GM18505 (cell line): ENCODE results near the gene GYG2.
"Not testable (repeated sequence)": the region's sequence is repeated elsewhere in the genome, so short reads cannot be mapped to it uniquely, and the experiment has no call there.

Source experiments
- ATAC-seq: cut with Tn5 transposase; IDR thresholded peaks from one replicate; pipeline ENCODE4 v1.9.1; 2021; ENCODE audit not compliant: unreplicated experiment
- POLR2A ChIP-seq: IDR thresholded peaks from 4 replicates; pipeline ENCODE4 v1.6.1; 2011; ENCODE audit warnings: borderline replicate concordance; ENCODE audit not compliant: insufficient read depth, insufficient read length; ENCODE audit errors: extremely low read depth

Gene GYG2

DNA sequence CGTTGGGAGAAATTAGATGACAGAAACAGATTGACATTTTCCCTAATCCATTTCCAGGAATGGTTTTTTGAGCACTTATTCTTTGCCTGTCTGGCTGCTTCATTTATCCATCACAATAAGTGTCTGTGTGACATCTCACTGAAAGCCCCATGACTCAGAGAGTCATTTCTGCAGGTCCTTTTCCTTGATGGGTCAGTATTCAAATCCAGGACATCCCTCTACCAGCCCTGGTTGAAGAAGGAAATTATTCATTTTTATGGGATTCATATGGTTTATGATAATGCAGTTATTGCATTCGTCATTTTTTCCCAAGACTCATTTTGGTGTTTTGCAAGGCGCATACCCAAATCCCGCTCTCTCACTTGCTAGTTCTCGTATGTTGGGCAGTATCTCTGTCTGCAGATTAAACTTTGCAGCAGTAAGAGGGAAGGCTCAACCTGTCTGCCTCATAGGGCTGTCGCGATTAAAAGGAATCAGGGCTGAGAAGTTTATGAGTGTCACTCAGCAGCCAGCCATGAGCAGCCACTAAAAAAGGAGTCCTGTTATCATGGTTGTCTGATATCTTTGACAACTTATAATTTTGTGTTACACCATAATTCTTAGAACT, 44.0 kb downstream of the GYG2 start:
- ATAC-seq, result no peak
- no peak for TF ChIP-seq POLR2A

- ATAC-seq, result no peak
- no peak for TF ChIP-seq POLR2A
Measured at GRCh38 chrX:2874222-2875135, 45.7 kb downstream of the GYG2 start.

- ATAC-seq, result no peak
- no peak for TF ChIP-seq POLR2A
Measured at GRCh38 chrX:2875136-2875481, 46.4 kb downstream of the GYG2 start.

- no peak for ATAC-seq
- no peak for TF ChIP-seq POLR2A
Measured at GRCh38 chrX:2875798-2876399, 47.2 kb downstream of the GYG2 start.

GRCh38 chrX:2878563-2878962, 49.8 kb downstream of the GYG2 start:
- no peak for TF ChIP-seq POLR2A

DNA sequence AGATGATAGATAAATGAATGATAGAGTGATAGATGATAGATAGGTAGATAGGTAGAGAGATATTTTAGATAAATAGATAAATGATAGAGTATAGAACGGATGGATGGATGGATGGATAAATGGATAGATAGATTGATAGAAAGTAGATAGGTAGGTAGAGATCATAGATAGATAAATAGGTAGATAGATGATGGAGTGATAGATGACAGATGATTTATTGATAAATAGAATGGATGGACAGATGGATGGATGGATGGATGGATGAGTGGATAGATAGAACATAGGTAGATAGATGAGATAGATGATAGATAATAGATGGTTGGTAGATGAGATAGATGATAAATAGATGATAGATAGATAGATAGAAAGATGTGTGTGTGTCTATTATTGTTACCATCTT, 50.9 kb downstream of the GYG2 start:
- no peak for TF ChIP-seq POLR2A

More at GRCh38 chrX:2878563-2878962, 49.8 kb downstream of the GYG2 start:
- ATAC-seq, result no peak

GRCh38 chrX:2883770-2884169, 55.0 kb downstream of the GYG2 start:
- no peak for TF ChIP-seq POLR2A
- no peak for ATAC-seq

More for the DNA sequence above, 50.9 kb downstream of the GYG2 start:
- no peak for ATAC-seq

GRCh38 chrX:2888309-2888708, 59.6 kb downstream of the GYG2 start:
- no peak for TF ChIP-seq POLR2A
- no peak for ATAC-seq

DNA sequence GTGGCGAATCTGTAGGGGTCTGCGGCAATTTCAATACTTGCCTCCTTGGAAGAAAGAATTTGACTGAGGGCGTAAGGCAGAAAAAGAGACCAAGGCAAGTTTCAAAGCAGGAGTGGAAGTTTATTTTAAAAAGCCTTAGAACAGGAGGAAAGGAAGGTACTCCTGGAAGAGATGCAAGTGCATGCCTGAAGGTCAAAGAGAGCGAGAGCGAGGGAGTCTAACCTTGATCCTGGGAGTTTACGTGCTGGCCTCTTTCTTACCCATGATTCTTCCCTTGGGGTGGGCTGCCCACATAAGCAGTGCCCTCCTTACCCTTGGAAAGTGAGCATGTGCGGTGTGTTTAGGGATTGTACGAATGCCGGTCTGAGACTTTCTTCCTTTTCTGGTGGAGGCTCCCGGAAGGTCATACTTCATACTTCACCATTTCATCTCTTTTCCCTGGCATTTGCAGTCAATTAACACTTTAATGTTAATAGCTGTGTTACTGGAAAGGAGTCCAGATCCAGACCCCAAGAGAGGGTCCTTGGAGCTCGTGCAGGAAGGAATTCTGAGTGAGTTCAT, 60.4 kb downstream of the GYG2 start:
- ATAC-seq, result no peak
- TF ChIP-seq POLR2A, result no peak

DNA sequence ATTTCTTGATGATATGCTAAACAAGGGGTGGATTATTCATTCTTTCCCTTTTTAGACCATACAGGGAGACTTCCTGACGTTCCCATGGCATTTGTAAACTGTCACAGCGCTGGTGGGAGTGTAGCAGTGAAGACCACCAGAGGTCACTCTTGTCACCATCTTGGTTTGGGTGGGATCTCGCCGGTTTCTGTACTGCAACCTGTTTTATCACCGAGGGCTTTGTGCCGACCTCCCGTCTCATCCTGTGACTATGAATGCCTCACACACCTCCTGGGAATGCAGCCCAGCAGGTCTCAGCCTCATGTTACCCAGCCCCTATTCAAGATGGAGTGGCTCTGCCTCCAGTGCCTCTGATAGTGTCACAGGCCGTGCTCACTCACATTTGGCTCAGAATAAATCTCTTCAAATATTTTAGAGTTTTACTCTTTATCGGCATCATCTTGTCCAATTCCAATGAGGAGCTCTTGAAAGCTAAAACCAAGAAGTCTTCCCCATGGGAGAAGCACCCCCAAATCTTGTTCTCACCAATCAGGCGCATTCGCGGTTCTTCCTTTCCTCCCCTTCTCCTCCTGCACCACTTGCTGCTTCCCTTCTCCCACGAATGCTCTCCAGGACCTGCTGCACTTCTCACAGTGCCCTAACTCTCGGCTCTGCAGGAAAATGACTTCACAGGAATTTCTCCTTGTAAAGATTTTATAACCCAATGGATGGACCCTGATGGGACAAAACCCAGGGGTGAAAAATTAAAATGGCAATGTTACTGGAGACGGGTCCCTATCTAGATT, 61.2 kb downstream of the GYG2 start:
- not testable (repeated sequence) for ATAC-seq

DNA sequence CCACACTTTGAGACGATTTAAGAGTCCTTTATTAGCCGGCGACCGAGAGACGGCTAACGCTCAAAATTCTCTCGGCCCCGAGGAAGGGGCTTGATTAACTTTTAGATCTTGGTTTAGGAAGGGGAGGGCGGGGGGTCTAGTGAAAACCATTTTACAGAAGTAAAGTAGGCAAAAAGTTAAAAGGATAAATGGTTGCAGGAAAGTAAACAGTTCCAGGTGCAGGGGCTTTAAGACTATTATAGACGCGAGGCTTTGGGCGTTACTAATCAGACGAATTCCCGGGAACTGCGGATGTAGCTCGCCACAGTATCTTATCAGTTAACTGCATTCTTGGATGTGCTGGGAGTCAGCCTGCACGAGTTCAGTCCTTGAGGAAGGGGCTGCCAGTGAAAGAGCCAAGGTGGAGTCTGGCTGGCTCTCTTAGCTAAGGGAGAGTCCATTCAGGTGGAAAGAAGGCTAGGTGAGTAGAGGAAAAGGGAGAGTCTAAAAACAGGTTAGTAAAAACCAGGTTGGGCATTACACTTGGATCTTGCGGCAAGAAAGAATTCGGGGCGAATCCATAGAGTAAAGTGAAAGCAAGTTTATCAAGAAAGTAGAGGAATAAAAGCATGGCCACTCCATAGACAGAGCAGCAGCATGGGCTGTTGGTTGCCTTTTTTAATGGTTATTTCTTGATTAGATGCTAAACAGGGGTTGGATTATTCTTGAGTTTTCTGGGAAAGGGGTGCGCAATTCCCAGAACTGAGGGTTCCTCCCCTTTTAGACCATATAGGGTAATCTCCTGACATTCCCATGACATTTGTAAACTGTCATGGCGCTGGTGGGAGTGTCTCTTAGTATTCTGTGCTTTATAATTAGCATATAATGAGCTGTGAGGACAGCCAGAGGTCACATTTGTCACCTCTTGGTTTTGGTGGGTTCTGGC, 62.1 kb downstream of the GYG2 start:
- not testable (repeated sequence) for ATAC-seq

DNA sequence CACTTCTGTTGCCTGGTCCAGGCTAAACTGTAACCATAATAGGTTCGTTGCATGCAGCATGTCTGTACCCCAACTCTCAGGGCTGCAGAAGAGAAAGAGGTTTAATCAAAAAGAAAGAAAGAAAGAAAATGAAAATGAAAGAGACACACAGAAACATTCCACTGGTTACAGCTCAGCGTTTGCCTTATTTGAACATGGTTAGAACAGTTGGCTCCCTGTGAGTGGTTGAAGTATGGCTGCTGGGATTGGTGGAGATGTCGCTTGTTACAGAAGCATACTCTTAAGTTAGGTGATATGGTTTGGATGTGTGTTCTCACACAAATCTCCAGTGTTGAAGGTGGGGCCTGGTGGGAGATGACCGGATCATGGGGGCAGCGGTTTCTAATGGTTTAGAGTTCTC, 64.1 kb downstream of the GYG2 start:
- ATAC-seq, result no peak
- no peak for TF ChIP-seq POLR2A
